GM18526 (cell line): ENCODE results near the gene SKOR1.

Source experiments
- POLR2A ChIP-seq: IDR thresholded peaks from 3 replicates; pipeline ENCODE4 v1.6.1; 2011; ENCODE audit not compliant: insufficient read length; ENCODE audit errors: extremely low read depth

SKOR1 gene

DNA sequence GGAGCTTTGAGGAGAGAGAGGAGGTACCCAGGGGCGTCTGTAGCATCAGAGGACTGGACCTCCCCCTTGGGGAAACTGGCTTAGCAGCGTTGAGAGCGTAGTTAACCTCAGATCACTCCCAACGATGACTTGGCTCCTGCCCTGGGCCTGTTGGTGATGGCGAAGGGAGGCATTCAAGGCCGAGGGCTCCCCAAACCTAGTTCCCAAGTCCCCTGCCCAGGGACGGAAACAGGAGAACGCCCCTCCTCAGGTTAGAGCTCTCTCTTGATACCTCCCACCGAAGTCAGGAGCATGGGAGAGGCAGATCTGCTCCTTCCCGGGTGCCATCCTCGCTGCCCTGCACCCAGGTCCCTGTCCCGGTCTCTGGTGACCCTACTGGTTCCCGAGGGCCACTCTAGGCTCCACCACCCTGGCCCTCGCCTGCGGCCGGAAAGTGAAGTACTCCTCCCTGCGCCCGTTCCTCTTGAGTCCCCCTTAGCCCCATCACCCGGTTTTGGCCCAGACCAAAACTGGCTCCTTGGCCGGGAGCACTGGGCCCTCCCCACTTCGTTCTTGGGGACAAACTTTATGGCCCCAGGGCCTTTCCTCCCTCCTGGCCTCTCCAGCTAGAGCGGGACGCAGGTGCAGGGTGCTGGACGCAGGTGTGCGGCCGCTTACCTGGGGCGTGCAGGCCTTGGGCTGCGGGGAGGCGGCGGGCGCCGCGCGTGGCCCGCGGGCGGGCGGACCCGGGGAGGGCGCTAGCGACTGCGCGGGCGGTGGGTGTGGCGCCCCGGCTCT, 2.6 kb upstream of the SKOR1 start:
- TF ChIP-seq POLR2A: no peak

DNA sequence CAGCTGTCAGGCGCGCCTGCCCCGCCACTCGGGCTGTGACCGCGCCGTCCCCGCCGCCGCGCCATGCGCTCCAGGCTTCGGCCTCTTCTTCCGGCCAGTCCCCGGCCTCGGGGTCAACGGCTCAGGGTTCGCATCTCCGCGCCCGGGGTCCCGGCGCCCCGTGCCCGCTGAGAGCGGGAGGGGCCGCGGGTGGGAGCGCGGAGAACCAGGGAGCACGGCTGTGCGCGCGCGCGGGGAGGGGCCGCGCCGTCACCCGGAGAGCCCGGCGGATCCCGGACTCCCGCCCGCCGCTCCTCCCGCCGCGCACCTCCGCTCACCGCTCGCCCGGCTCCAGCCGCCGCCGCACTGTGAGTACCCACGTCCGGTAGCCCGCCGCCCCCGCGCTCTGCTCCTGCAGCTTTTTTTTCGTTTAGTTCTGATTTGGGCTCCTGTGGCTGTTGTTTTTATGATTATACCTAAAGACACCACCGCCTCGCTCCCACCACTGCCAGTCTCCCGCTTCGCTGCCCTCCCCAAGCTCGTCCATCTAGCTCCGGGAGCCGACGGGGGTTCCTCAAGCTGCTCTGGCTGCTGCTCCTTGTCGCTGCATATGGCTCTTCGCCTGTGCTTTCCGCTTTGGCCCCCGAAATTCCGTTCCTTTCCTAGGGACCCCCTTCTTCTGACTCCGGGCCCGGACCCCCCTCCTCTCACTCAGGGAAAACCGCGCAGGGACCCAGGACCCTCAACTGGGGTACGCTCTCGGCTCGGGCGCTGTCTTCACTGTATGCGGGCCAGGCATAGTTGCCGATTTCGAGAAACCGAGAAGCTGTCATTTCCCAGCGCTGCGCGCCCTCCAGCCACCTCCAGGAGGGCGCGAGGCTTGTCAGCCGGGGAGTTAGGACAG, 1.8 kb upstream of the SKOR1 start:
- TF ChIP-seq POLR2A: no peak

DNA sequence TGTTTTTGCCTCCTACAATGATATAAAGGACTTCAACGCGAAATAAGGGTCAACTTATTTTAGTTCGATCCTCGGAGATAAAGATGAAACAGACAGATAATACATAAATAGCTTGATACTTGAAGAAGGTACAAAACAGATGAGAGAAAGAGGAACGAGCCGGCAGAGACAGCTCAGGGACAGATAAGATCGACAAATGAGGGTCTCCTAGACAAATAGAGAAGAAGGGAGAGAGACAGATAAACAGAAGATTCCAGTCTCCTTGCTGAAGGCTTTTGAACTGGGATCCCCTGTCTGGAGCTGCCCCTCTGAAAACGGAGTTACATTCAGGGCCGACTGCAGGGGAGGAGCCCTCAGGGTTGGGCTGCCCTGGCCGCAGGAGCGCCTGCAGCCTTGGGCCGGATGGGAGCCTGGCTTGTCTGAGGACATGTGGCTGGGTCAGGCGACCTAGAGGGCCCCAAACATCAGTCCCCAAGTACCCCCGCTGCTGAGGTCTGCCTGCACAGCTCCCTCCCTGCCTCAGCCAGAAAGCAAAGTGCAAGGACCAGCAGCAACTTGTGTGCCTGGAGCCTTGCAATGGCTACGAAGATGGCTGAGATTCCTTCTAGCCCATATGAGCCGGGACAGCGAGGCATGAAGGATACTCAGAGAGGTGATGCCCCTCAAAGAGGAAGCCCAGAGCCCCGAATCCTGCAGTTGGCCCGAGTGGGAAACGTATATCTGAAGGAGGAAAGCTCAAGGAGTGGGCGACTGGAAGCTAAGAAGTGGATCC, 926 bp upstream of the SKOR1 start:
- TF ChIP-seq POLR2A: no peak

GRCh38 chr15:67825881-67826716, 790 bp downstream of the SKOR1 start:
- no peak for TF ChIP-seq POLR2A

GRCh38 chr15:67826717-67827561, 1.6 kb downstream of the SKOR1 start:
- no peak for TF ChIP-seq POLR2A

DNA sequence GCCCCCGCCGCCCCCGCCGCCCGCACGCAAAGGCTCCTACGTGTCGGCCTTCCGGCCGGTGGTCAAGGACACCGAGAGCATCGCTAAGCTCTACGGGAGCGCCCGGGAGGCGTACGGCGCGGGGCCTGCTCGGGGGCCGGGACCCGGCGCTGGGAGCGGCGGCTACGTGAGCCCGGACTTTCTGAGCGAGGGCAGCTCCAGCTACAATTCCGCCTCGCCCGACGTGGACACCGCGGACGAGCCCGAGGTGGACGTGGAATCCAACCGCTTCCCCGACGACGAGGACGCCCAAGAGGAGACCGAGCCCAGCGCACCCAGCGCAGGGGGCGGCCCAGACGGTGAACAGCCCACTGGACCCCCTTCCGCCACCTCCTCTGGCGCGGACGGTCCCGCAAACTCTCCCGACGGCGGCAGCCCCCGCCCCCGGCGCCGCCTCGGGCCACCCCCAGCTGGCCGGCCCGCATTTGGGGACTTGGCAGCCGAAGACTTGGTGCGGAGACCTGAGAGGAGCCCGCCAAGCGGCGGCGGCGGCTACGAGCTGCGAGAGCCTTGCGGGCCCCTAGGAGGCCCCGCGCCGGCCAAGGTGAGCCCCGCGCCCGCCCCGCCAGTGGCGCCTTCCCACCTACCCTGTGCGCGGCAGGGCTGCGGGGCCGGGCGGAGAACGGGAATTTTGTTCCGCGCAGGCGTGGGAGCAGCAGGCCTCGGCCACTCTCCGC, 2.4 kb downstream of the SKOR1 start:
- no peak for TF ChIP-seq POLR2A

GRCh38 chr15:67828278-67828968, 3.1 kb downstream of the SKOR1 start:
- TF ChIP-seq POLR2A: no peak

DNA sequence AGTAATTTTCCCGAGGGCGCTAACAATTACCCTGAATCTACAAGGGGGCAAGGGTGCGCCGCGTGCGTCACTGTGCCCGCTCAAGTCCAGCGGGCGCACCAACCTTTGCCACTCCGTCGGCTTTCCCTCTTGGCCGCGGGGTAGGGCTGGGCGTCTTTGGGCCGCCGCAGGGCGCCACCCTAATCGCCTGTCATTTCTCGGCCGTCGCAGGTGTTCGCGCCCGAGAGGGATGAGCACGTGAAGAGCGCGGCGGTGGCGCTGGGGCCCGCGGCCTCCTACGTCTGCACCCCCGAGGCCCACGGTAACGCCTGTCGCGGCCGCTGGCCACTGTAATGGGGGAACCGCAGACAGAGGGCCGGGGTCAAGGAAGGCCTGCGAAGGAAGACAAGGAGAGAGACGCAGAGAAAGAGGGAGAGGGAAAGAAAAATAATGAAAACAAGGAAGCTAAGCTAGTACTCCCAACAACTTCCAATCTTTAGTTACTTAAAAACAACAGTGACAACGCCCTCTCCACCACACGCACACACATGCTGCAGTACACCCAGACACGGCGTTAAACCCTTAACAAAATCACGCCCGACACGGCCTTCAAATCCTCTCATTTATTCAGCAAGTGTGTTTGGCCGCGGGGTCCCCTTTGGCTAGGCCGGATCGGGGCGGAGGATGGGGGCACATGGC, 3.8 kb downstream of the SKOR1 start:
- no peak for TF ChIP-seq POLR2A

DNA sequence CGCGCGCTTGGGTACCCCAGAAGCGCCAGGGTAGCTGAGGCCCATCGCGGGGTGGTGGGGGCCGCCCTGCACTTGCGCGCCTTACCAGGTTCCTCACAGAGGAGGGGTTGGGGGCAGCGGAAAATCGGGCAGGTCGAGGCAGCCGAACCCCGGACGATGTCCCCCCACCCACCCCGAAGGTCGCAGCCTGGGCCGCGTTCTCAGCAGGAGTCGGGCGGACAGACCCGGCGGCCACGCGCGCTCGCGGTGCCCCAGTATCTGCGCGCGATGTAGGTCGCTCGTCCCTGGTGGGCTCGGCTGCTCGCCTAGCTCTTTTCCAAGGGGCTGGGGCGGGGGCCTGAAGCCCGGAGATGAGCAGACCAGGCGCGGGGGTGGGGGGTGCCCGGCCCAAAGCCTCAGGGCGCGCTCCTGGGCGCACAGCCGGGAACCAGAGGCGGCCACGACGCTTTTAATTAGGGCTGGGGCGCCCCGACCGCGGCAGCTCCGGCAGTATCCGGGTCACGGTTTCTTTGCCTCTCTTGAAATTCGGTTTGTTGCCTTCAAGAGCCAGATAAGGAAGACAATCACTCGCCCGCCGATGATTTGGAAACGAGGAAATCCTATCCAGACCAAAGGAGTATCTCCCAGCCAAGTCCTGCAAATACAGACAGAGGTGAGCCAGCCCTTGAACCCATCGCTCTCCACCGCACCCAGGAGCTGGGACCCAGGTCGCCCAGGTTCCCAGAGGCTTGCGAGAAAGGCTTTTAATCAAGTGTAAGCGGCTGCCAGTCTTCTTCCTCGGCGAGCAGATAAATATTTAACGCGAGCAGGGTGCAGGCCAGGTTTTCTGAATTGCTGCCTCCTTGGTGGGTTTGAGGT, 4.6 kb downstream of the SKOR1 start:
- no peak for TF ChIP-seq POLR2A

GRCh38 chr15:67831363-67831762, 6.1 kb downstream of the SKOR1 start:
- no peak for TF ChIP-seq POLR2A

DNA sequence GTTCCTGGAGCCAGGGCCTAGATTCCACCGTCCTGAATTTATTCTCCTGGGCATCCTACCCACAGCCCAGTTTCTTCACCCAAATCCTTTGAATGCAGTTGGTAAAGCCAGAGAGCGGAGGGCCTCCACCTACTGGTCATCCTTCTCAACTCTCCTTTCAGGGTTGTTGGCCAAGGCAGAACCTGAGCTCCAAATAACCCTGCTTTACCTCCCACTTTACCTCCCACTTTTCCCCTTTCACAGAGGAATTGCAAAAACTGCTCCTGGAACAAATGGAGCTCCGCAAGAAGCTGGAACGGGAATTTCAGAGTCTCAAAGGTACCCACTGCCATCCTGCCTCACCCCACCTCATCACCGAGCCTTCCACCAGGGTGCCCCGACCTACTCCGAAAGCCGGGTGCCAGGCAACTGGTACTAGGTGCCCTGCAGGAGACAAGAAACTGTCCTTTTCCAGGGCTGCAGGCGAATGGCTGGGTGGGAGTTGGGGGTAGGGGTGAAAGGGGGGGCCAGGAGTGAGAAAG, 6.8 kb downstream of the SKOR1 start:
- TF ChIP-seq POLR2A: no peak
